KBM-7 (cell line): Measurements from ENCODE around the gene INO80C.
"Not testable (repeated sequence)": the region's sequence is repeated elsewhere in the genome, so short reads cannot be mapped to it uniquely, and the experiment has no call there.

Source experiments
- DNase-seq: peaks from one replicate; pipeline ENCODE4 v3.0.0-alpha.2; 2015
- in situ Hi-C: fragments of 300-500 bp; cut with MboI; formaldehyde crosslinking; loops from 2 replicates; pipeline ENCODE4 v1.14.3; 2020; ENCODE audit warnings: low sequenced_read_pairs, low pct_unique_long_range_greater_than_20kb, mixed read lengths

INO80C gene

GRCh38 chr18:35466815-35467623 lies 30.7 kb downstream of the INO80C start:
- in situ Hi-C loops: no loop called here
- no peak for DNase-seq

GRCh38 chr18:35466334-35466733 lies 31.4 kb downstream of the INO80C start:
- no peak for DNase-seq
- in situ Hi-C loops: no loop called here

- in situ Hi-C loops: no loop called here
- no peak for DNase-seq
Observed at GRCh38 chr18:35465329-35465728, 32.4 kb downstream of the INO80C start.

- DNase-seq: peak; percentile 14
- in situ Hi-C loops: no loop called here
Observed at GRCh38 chr18:35464831-35465279, 32.9 kb downstream of the INO80C start.

GRCh38 chr18:35463827-35464226 lies 33.9 kb downstream of the INO80C start:
- in situ Hi-C loops: no loop called here
- no peak for DNase-seq

- in situ Hi-C loops: no loop called here
- DNase-seq: no peak
Observed at GRCh38 chr18:35463050-35463449, 34.7 kb downstream of the INO80C start.

- in situ Hi-C loops: no loop called here
- no peak for DNase-seq
Observed at GRCh38 chr18:35460736-35461161, 37.0 kb downstream of the INO80C start.

- in situ Hi-C loops: no loop called here
- no peak for DNase-seq
Observed at GRCh38 chr18:35459997-35460396, 37.8 kb downstream of the INO80C start.

- in situ Hi-C loops: no loop called here
- DNase-seq: no peak
Observed at GRCh38 chr18:35458677-35459441, 38.9 kb downstream of the INO80C start.

GRCh38 chr18:35458271-35458670 lies 39.5 kb downstream of the INO80C start:
- in situ Hi-C loops: no loop called here
- DNase-seq: no peak

- in situ Hi-C loops: no loop called here
- DNase-seq: no peak
Observed at GRCh38 chr18:35457140-35457704, 40.5 kb downstream of the INO80C start.

GRCh38 chr18:35455926-35456763 lies 41.6 kb downstream of the INO80C start:
- no peak for DNase-seq
- in situ Hi-C loops: no loop called here

GRCh38 chr18:35454803-35455202 lies 43.0 kb downstream of the INO80C start:
- DNase-seq: no peak
- in situ Hi-C loops: no loop called here

GRCh38 chr18:35453065-35453464 lies 44.7 kb downstream of the INO80C start:
- DNase-seq, in situ Hi-C loops: not testable (repeated sequence)

GRCh38 chr18:35451916-35452315 lies 45.8 kb downstream of the INO80C start:
- no peak for DNase-seq
- in situ Hi-C loops: no loop called here

GRCh38 chr18:35451032-35451431 lies 46.7 kb downstream of the INO80C start:
- in situ Hi-C loops: no loop called here
- no peak for DNase-seq

GRCh38 chr18:35444636-35445035 lies 53.1 kb downstream of the INO80C start:
- in situ Hi-C loops: no loop called here
- no peak for DNase-seq

- in situ Hi-C loops: no loop called here
Observed at GRCh38 chr18:35443847-35444246, 53.9 kb downstream of the INO80C start.

GRCh38 chr18:35443434-35443833 lies 54.3 kb downstream of the INO80C start:
- in situ Hi-C loops: no loop called here
- DNase-seq: peak; percentile 56

More at GRCh38 chr18:35443847-35444246, 53.9 kb downstream of the INO80C start:
- no peak for DNase-seq
